GM21717 (cell line): ENCODE results near the gene PTX3.

ENCODE experiments used
- ATAC-seq: cut with Tn5 transposase; IDR thresholded peaks from one replicate; pipeline ENCODE4 v1.9.1; 2021; ENCODE audit warnings: mild to moderate bottlenecking, moderate library complexity; ENCODE audit not compliant: unreplicated experiment

PTX3 gene

GRCh38 chr3:157420606-157421130 is 16.0 kb upstream of the PTX3 start:
- ATAC-seq = no peak

GRCh38 chr3:157423337-157423736 is 13.3 kb upstream of the PTX3 start:
- ATAC-seq = no peak

- no peak for ATAC-seq
Measured at GRCh38 chr3:157427901-157428300, 8.7 kb upstream of the PTX3 start.

- no peak for ATAC-seq
Measured at GRCh38 chr3:157428853-157429252, 7.8 kb upstream of the PTX3 start.

GRCh38 chr3:157429708-157430107 is 6.9 kb upstream of the PTX3 start:
- no peak for ATAC-seq

GRCh38 chr3:157438194-157438730 is 1.6 kb downstream of the PTX3 start:
- no peak for ATAC-seq

- no peak for ATAC-seq
Measured at GRCh38 chr3:157441102-157441624, 4.5 kb downstream of the PTX3 start.

- ATAC-seq = no peak
Measured at GRCh38 chr3:157442729-157443128, 6.1 kb downstream of the PTX3 start.

GRCh38 chr3:157443905-157444796 is 7.5 kb downstream of the PTX3 start:
- ATAC-seq = no peak

GRCh38 chr3:157444797-157445184 is 8.1 kb downstream of the PTX3 start:
- ATAC-seq = no peak

- ATAC-seq = no peak
Measured at GRCh38 chr3:157445857-157446256, 9.2 kb downstream of the PTX3 start.

- no peak for ATAC-seq
Measured at GRCh38 chr3:157447026-157447694, 10.5 kb downstream of the PTX3 start.

- peak; percentile 59 for ATAC-seq
Measured at GRCh38 chr3:157452097-157452496, 15.4 kb downstream of the PTX3 start.

GRCh38 chr3:157453824-157454223 is 17.2 kb downstream of the PTX3 start:
- no peak for ATAC-seq

GRCh38 chr3:157459706-157460105 is 23.1 kb downstream of the PTX3 start:
- no peak for ATAC-seq

- no peak for ATAC-seq
Measured at GRCh38 chr3:157460253-157460652, 23.6 kb downstream of the PTX3 start.

- no peak for ATAC-seq
Measured at GRCh38 chr3:157463816-157464215, 27.2 kb downstream of the PTX3 start.

- no peak for ATAC-seq
Measured at GRCh38 chr3:157464321-157464720, 27.7 kb downstream of the PTX3 start.

GRCh38 chr3:157465741-157466140 is 29.1 kb downstream of the PTX3 start:
- no peak for ATAC-seq

- ATAC-seq = no peak
Measured at GRCh38 chr3:157467200-157467599, 30.6 kb downstream of the PTX3 start.

- ATAC-seq = no peak
Measured at GRCh38 chr3:157469561-157470294, 33.1 kb downstream of the PTX3 start.
